Activated T-cell treated with anti-CD3 and anti-CD28 coated beads, Interleukin-2, amount 50 U/mL, for 1 hour (primary cell): ENCODE results near the gene C5orf63.
"Not testable (repeated sequence)": the region's sequence is repeated elsewhere in the genome, so short reads cannot be mapped to it uniquely, and the experiment has no call there.

Source experiments
- DNase-seq: peaks from one replicate; pipeline ENCODE4 v3.0.0-alpha.2; 2020

Gene C5orf63

GRCh38 chr5:127030259-127031146 lies 42.8 kb downstream of the C5orf63 start, which contains the start of gene MARCHF3:
MARCHF3 (minus strand) TSS chr5:127030558; CDS start chr5:126918171, 112,387 bp downstream.
- peak; percentile 97 for DNase-seq

- DNase-seq: peak; percentile 52
Measured at GRCh38 chr5:127029581-127030258, 43.6 kb downstream of the C5orf63 start.

GRCh38 chr5:127028822-127029457 lies 44.4 kb downstream of the C5orf63 start:
- no peak for DNase-seq

- DNase-seq: no peak
Measured at GRCh38 chr5:127027539-127027938, 45.8 kb downstream of the C5orf63 start.

- DNase-seq: no peak
Measured at GRCh38 chr5:127026166-127026565, 47.1 kb downstream of the C5orf63 start.

GRCh38 chr5:127025467-127025866 lies 47.8 kb downstream of the C5orf63 start:
- no peak for DNase-seq

GRCh38 chr5:127024821-127025220 lies 48.5 kb downstream of the C5orf63 start:
- no peak for DNase-seq

- not testable (repeated sequence) for DNase-seq
Measured at GRCh38 chr5:127023552-127024191, 49.6 kb downstream of the C5orf63 start.

- no peak for DNase-seq
Measured at GRCh38 chr5:127022846-127023245, 50.5 kb downstream of the C5orf63 start.

GRCh38 chr5:127019928-127020327 lies 53.4 kb downstream of the C5orf63 start:
- DNase-seq: no peak

GRCh38 chr5:127016722-127017121 lies 56.6 kb downstream of the C5orf63 start:
- DNase-seq: not testable (repeated sequence)

- no peak for DNase-seq
Measured at GRCh38 chr5:127015716-127016115, 57.6 kb downstream of the C5orf63 start.

GRCh38 chr5:127014573-127014972 lies 58.7 kb downstream of the C5orf63 start:
- DNase-seq: no peak

- DNase-seq: no peak
Measured at GRCh38 chr5:127013407-127013806, 59.9 kb downstream of the C5orf63 start.

GRCh38 chr5:127012916-127013315 lies 60.4 kb downstream of the C5orf63 start:
- DNase-seq: no peak

GRCh38 chr5:127011961-127012644 lies 61.2 kb downstream of the C5orf63 start:
- DNase-seq: no peak

- DNase-seq: no peak
Measured at GRCh38 chr5:127011153-127011552, 62.1 kb downstream of the C5orf63 start.

GRCh38 chr5:127010362-127010761 lies 62.9 kb downstream of the C5orf63 start:
- DNase-seq: no peak

GRCh38 chr5:127009784-127010183 lies 63.5 kb downstream of the C5orf63 start:
- DNase-seq: no peak

- DNase-seq: no peak
Measured at GRCh38 chr5:127008300-127008975, 64.9 kb downstream of the C5orf63 start.

- no peak for DNase-seq
Measured at GRCh38 chr5:127007522-127007921, 65.8 kb downstream of the C5orf63 start.

- no peak for DNase-seq
Measured at GRCh38 chr5:127006744-127007143, 66.6 kb downstream of the C5orf63 start.
